ENCODE data around the gene GUCA2B. TPM values are rescaled to one million over a fixed set of nuclear protein-coding genes. Genes with fewer than 3 reads are reported as not detected.

The GUCA2B gene
- total RNA-seq = not detected

GRCh38 chr1:42152907-42153600 lies at the start of gene GUCA2B:
Gene GUCA2B (plus strand): TSS chr1:42153410. CDS start chr1:42153451, 41 bp downstream.
- Mint-ChIP-seq H3K9me3 (no peaks in the 10 kb centered on the region), H3K27ac (no peak within 1 kb of the TSS), H3K36me3 (no peaks in the 10 kb centered on the region)
- ATAC-seq (no peak), DNase-seq (ENCODE audit: low spot score in 2 of 2) (no peak)

GRCh38 chr1:42105025-42105424 lies 48.2 kb upstream of the GUCA2B start:
- ATAC-seq (no peak), DNase-seq (ENCODE audit: low spot score in 2 of 2) (no peak)
- Mint-ChIP-seq H3K9me3 (no peaks in the 10 kb centered on the region), H3K27ac (no peak overlapping the region), H3K36me3 (no peaks in the 10 kb centered on the region)

- ATAC-seq (no peak), DNase-seq (ENCODE audit: low spot score in 2 of 2) (no peak)
- Mint-ChIP-seq H3K9me3 (no peaks in the 10 kb centered on the region), H3K36me3 (no peaks in the 10 kb centered on the region), H3K27ac (no peak overlapping the region)
Measured at GRCh38 chr1:42108309-42108708, 44.9 kb upstream of the GUCA2B start.

GRCh38 chr1:42109600-42109999 lies 43.6 kb upstream of the GUCA2B start:
- H3K27ac Mint-ChIP-seq = no peak overlapping the region
- no peak for DNase-seq (ENCODE audit: low spot score in 2 of 2)
- ATAC-seq = no peak
- H3K9me3 Mint-ChIP-seq = no peaks in the 10 kb centered on the region
- no peaks in the 10 kb centered on the region for H3K36me3 Mint-ChIP-seq

- ATAC-seq = no peak
- no peak overlapping the region for H3K27ac Mint-ChIP-seq
- no peak for DNase-seq (ENCODE audit: low spot score in 2 of 2)
- no peaks in the 10 kb centered on the region for H3K36me3 Mint-ChIP-seq
- H3K9me3 Mint-ChIP-seq = no peaks in the 10 kb centered on the region
Measured at GRCh38 chr1:42114229-42114628, 39.0 kb upstream of the GUCA2B start.

DNA sequence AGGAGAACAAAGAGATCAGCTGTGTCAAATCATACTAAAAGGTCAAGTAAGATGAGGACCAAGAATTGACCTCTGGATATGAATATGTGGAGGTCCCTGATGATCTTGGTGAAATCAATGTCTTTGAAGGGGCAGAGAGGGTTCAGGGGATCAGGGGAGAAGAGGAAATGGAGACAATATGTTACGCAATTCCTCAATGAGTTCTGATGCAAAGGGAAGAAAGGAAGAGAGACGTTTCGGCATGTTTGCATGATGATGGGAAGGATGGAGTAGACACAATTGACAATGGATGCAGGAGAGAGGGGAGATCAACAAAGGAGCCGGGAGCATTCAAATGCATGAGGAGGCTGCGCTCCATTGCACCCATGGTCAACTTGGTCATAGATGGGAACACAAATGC lies 36.0 kb upstream of the GUCA2B start:
- ATAC-seq (no peak), DNase-seq (ENCODE audit: low spot score in 2 of 2) (no peak)
- Mint-ChIP-seq H3K36me3 (no peaks in the 10 kb centered on the region), H3K9me3 (peaks cover 0 to 7% of the 10 kb centered on the region in 2 donors), H3K27ac (no peak overlapping the region)

GRCh38 chr1:42118125-42118524 lies 35.1 kb upstream of the GUCA2B start:
- H3K36me3 Mint-ChIP-seq = no peaks in the 10 kb centered on the region
- no peak for ATAC-seq
- H3K27ac Mint-ChIP-seq = no peak overlapping the region
- DNase-seq (ENCODE audit: low spot score in 2 of 2) = no peak
- peaks cover 0 to 7% of the 10 kb centered on the region in 2 donors for H3K9me3 Mint-ChIP-seq

DNA sequence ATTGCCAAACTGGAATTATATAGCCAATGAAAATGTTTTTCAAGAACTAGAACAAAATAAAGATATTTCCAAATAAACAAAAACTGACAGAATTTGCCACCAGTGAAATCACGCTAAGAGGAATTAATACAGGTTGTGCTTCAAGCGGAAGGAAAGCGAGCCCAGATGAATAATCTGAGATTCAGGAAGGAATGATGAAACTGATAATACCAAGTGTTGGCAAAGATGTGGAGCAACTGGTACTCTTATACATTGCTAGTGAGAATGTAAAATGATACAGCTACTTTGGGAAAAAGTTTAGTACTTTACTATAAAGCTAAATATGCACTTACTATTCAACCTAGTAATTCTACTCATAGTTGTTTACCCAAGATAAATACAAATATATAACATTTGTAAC lies 30.8 kb upstream of the GUCA2B start:
- ATAC-seq (no peak), DNase-seq (ENCODE audit: low spot score in 2 of 2) (no peak)
- peaks cover 0 to 7% of the 10 kb centered on the region in 2 donors for H3K9me3 Mint-ChIP-seq
- no peak overlapping the region for H3K27ac Mint-ChIP-seq
- no peaks in the 10 kb centered on the region for H3K36me3 Mint-ChIP-seq

DNA sequence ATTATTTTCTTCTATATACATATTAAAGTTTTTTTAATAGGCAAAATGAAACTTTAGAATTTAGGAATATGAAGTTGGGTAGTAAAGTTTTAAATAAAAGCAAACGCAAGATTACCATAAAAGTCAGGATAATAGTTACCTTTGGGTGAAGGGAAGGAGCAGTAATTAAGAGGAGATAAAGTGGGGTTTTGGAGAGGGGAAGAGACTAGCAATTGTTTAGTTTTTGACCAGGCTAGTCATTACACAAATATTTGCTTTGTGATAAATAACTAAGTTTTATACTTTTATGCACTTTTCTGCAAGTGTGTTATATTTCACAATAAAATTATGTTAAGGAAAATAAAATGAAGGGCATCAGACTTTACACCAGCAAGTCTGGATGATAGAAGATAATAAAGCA lies 27.7 kb upstream of the GUCA2B start:
- DNase-seq (ENCODE audit: low spot score in 2 of 2) = no peak
- Mint-ChIP-seq H3K27ac (no peak overlapping the region), H3K36me3 (no peaks in the 10 kb centered on the region), H3K9me3 (peaks cover 0 to 7% of the 10 kb centered on the region in 2 donors)
- ATAC-seq = no peak

DNA sequence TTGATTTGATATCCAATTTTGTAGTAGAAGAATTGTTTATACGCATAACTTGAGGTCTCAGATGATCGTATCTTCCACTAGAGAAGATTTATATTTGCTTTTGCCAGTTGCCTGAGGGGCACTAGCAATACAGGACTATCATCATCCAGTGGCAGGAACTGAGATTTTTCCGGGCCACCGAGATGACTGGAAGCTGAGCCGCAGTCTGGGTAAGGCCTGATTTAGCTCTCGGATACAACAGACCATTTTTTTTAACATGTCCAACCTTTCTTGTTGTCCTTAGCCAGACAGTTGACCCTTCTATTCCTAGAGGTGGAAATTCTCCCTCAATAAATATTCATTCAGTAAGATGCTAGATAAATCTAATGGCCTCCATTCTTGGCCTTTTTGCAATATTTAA lies 25.4 kb upstream of the GUCA2B start:
- Mint-ChIP-seq H3K36me3 (no peaks in the 10 kb centered on the region), H3K27ac (no peak overlapping the region), H3K9me3 (no peaks in the 10 kb centered on the region)
- no peak for DNase-seq (ENCODE audit: low spot score in 2 of 2)
- ATAC-seq = no peak

GRCh38 chr1:42128499-42128898 lies 24.7 kb upstream of the GUCA2B start:
- Mint-ChIP-seq H3K36me3 (no peaks in the 10 kb centered on the region), H3K9me3 (no peaks in the 10 kb centered on the region), H3K27ac (no peak overlapping the region)
- DNase-seq (ENCODE audit: low spot score in 2 of 2) = no peak
- ATAC-seq = no peak

DNA sequence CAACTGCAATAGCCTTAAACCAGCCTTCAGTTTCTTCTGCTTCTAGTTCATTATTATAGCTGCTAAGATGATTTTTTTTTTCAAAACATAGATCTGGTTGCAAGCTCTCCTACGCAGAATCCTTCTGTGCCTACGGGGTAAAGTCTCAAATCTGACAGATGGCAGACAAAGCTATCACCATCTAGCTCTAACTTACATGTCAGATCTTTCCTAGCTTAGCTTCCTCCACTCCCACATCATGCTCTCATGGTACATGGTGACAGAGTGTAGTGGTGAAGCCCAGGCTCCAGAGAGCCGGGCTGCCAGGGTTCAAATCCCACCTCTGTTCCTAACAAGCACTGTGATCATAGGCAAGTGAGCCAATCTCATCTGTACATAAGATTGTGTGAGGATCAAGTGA lies 24.2 kb upstream of the GUCA2B start:
- Mint-ChIP-seq H3K9me3 (no peaks in the 10 kb centered on the region), H3K27ac (no peak overlapping the region), H3K36me3 (no peaks in the 10 kb centered on the region)
- DNase-seq (ENCODE audit: low spot score in 2 of 2) (no peak), ATAC-seq (no peak)

GRCh38 chr1:42130061-42130660 lies 23.0 kb upstream of the GUCA2B start:
- Mint-ChIP-seq H3K27ac (no peak overlapping the region), H3K36me3 (no peaks in the 10 kb centered on the region), H3K9me3 (no peaks in the 10 kb centered on the region)
- no peak for ATAC-seq
- no peak for DNase-seq (ENCODE audit: low spot score in 2 of 2)

DNA sequence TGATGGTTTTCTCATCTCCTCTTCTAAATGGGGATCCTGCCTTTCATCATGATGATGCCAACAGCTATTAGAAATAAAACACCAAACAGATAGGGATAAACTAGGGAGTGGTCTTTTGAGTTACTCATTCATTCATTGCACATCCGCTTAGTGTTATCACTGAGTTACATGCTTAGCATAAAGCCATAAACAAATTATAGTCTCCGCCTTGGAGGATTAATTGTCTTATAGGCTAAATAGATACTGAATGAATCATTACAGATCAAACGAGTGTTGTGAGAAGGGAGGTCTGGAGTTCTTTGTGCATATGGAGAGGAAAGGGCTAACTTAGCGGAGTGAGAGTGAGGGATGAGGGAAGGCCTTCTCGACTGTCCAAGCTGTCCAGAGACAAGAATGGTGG lies 19.8 kb upstream of the GUCA2B start:
- no peak for ATAC-seq
- H3K36me3 Mint-ChIP-seq = no peaks in the 10 kb centered on the region
- no peak for DNase-seq (ENCODE audit: low spot score in 2 of 2)
- H3K9me3 Mint-ChIP-seq = no peaks in the 10 kb centered on the region
- peak overlapping the region in 1 of 2 donors; percentile 17 for H3K27ac Mint-ChIP-seq

DNA sequence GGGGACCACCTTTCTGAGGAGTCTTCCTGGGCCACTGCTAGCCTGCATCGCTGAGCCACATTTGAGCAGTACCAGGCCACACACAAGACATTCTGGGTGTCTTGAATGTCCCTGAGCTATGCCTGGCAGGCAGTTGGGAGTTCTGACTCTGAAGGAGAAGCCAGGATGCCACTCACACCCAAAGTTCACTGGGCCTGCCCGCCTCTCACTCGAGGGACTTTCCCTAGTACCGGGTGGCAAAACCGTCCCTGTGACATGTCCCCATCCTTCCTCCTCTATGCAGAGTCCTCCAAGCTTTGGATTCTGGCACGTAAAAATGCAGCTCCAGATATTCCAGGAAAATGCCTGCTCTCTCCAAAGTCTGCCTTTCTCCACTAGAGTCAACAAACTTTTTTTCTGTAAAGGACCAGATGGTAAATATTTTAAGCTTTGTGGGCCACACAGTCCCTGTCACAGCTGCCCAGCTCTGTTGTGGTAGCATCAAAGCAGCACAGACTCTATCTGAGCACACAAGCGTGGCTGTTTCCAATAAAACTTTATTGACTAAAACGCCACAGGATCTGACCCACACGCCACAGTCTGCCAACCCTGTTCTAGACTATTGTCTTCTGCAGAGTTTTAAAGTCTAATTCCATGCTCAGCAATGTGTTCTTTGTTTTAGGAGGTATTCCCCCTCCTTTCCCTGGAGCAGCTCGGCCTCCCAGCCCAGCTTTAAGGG lies 19.2 kb upstream of the GUCA2B start:
- no peak overlapping the region for H3K27ac Mint-ChIP-seq
- ATAC-seq = no peak

DNA sequence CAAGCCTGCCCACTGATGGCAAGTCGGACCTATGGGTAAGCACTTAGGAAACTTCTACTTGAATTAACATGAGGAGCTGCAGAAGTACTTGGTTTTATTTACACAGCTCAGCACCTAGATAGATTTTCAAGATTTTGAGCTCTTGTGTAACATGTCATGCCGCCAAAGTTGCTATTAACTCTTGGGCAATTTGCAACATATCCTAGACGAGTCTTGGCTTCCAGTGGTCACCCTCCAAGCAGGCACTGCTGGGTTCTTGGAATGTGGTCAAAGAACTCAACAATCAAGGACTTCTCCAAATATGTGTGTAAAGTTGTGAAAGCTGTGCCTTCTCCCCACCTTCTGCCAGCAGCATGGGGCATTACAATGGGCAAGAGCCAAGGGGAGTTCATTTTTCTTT lies 17.8 kb upstream of the GUCA2B start:
- Mint-ChIP-seq H3K9me3 (no peaks in the 10 kb centered on the region), H3K27ac (no peak overlapping the region), H3K36me3 (no peaks in the 10 kb centered on the region)
- ATAC-seq (no peak), DNase-seq (ENCODE audit: low spot score in 2 of 2) (no peak)

More for the DNA sequence above, 19.2 kb upstream of the GUCA2B start:
- DNase-seq (ENCODE audit: low spot score in 2 of 2) = no peak
- no peaks in the 10 kb centered on the region for H3K9me3 Mint-ChIP-seq
- no peaks in the 10 kb centered on the region for H3K36me3 Mint-ChIP-seq

GRCh38 chr1:42136466-42136865 lies 16.7 kb upstream of the GUCA2B start:
- H3K9me3 Mint-ChIP-seq = no peaks in the 10 kb centered on the region
- DNase-seq (ENCODE audit: low spot score in 2 of 2) = no peak

DNA sequence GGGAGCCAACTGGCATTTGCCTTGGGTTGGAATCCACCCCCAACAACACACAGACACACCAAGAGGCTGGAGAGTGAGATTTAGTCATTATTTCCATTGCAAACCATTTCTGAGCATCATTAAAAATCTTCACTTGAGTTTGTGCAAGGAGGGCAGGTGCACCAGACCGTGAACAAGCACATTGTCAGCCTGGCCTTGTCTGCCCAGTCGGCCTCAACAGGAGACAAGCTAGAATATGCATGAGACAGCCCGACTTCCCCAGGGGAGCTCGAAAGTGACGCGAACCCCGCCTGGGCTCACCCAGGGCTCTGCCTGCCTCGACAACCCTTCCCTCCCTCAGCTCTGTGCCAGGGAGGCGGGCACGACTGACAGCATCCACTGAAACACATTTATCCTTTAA lies 15.4 kb upstream of the GUCA2B start:
- Mint-ChIP-seq H3K36me3 (no peaks in the 10 kb centered on the region), H3K27ac (no peak overlapping the region), H3K9me3 (no peaks in the 10 kb centered on the region)
- DNase-seq (ENCODE audit: low spot score in 2 of 2) (no peak), ATAC-seq (no peak)

More at GRCh38 chr1:42136466-42136865, 16.7 kb upstream of the GUCA2B start:
- no peak overlapping the region for H3K27ac Mint-ChIP-seq
- no peak for ATAC-seq
- H3K36me3 Mint-ChIP-seq = no peaks in the 10 kb centered on the region
